Bone marrow (tissue), 2 donors: ENCODE measurements around the gene PMF1.

Experiments
- DNase-seq, 2 donors: peaks; one replicate each; lab custom pipeline; 2025; lab: John Stamatoyannopoulos, UW

The PMF1 gene

GRCh38 chr1:156236164-156236563 lies 23.4 kb downstream of the PMF1 start:
- no peak for DNase-seq

GRCh38 chr1:156238248-156238647 lies 25.4 kb downstream of the PMF1 start:
- DNase-seq = no peak

- no peak for DNase-seq
Observed at GRCh38 chr1:156241311-156241811, 28.6 kb downstream of the PMF1 start.

GRCh38 chr1:156241926-156242325 lies 29.1 kb downstream of the PMF1 start, which contains the start of gene BGLAP:
Gene BGLAP, plus strand, starts transcription at chr1:156242184. Its CDS starts 48 bp downstream, at chr1:156242232.
- DNase-seq = no peak

GRCh38 chr1:156242738-156243137 lies 29.9 kb downstream of the PMF1 start:
- no peak for DNase-seq

GRCh38 chr1:156244126-156244525 lies 31.3 kb downstream of the PMF1 start:
- no peak for DNase-seq

GRCh38 chr1:156244712-156245111 lies 31.9 kb downstream of the PMF1 start:
- DNase-seq = no peak

GRCh38 chr1:156245451-156246232 lies 32.8 kb downstream of the PMF1 start:
- no peak for DNase-seq

GRCh38 chr1:156246241-156246780 lies 33.5 kb downstream of the PMF1 start:
- no peak for DNase-seq

- DNase-seq = no peak
Observed at GRCh38 chr1:156246781-156247459, 34.1 kb downstream of the PMF1 start.

GRCh38 chr1:156247460-156248322 lies 34.9 kb downstream of the PMF1 start, which contains the start of gene PAQR6:
Gene PAQR6, minus strand, starts transcription at chr1:156248056. Its CDS starts 1,325 bp downstream, at chr1:156246731.
- DNase-seq = no peak

GRCh38 chr1:156248323-156248683 lies 35.5 kb downstream of the PMF1 start:
- DNase-seq = no peak

- no peak for DNase-seq
Observed at GRCh38 chr1:156249593-156249992, 36.8 kb downstream of the PMF1 start.

GRCh38 chr1:156251527-156251926 lies 38.7 kb downstream of the PMF1 start:
- peak in 1 of 2 donors; percentile 72 for DNase-seq

- no peak for DNase-seq
Observed at GRCh38 chr1:156253634-156254033, 40.8 kb downstream of the PMF1 start.

- peak in 1 of 2 donors; percentile 77 for DNase-seq
Observed at GRCh38 chr1:156257711-156258110, 44.9 kb downstream of the PMF1 start.

- DNase-seq = no peak
Observed at GRCh38 chr1:156258859-156259258, 46.1 kb downstream of the PMF1 start.

- DNase-seq = peak in 1 of 2 donors; percentile 38
Observed at GRCh38 chr1:156259805-156260204, 47.0 kb downstream of the PMF1 start.

- DNase-seq = no peak
Observed at GRCh38 chr1:156260896-156261295, 48.1 kb downstream of the PMF1 start.

GRCh38 chr1:156262461-156263287 lies 49.9 kb downstream of the PMF1 start:
- no peak for DNase-seq

- DNase-seq = no peak
Observed at GRCh38 chr1:156263288-156263655, 50.5 kb downstream of the PMF1 start.
